Measurements from ENCODE around the gene OR1C1.
"Not testable (repeated sequence)": the region's sequence is repeated elsewhere in the genome, so short reads cannot be mapped to it uniquely, and the experiment has no call there.

Gene OR1C1, protein sequence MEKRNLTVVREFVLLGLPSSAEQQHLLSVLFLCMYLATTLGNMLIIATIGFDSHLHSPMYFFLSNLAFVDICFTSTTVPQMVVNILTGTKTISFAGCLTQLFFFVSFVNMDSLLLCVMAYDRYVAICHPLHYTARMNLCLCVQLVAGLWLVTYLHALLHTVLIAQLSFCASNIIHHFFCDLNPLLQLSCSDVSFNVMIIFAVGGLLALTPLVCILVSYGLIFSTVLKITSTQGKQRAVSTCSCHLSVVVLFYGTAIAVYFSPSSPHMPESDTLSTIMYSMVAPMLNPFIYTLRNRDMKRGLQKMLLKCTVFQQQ

DNA sequence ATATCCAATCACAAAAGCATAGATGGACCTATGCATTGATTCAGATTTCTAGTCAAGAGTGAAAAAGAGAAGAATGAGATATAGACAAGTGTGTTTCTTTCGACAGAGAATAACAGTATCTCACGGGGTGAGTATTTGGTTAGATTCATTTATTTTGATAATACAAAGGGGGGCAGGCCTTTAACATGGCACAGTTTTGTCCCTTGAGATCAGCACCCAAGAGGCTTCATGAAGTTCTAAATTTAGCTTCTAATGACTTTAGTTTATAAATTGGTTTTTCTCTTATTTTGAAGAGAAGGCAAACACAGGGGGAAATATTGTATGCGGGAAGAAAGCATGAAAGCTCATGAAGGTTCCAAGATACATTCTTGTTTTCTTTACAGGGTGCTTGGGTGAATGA lies at the start of gene OR1C1:
TSS of gene OR1C1 (minus strand) at position 101 of the 400 bp plus-strand sequence. CDS start 2,150 bp downstream, outside the sequence.
- no peak for DNase-seq

DNA sequence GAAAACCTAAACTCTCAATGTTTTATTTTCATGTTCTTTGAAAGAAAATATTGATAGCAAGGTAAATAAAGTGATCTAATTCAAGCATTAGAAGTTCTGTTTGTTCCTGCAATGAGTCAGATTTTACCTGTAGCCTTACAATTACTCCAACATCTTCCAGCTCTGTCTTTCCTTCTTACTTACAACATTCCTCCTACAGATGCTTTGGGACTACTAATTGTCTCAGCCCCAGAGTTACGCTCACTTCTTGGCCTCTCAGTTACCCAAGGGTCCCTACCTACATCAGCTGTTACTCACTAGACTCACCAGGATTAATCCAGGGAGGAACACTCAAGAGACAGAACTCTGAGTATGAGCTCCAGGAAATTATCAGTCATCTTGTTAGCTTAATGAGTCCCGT lies 37.2 kb upstream of the OR1C1 start:
- DNase-seq, result no peak

DNA sequence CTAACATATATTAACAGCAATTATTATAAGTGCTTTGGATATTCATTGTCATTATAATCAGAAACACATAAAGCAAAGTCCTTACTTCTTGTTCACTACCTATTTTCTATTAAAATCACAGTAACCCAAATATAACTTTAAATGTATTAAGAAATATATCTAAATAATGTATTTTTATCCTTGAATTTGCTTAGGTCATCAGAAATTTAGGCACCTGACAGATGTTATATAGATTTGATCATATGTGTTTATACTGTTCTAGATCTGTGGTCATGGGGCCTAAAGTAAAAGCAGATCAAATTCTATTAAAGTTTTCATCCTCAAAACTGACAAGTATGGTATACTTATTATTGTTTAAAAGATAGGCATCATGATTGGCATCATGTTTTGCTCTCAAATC lies 9.2 kb upstream of the OR1C1 start:
- DNase-seq, result no peak

DNA sequence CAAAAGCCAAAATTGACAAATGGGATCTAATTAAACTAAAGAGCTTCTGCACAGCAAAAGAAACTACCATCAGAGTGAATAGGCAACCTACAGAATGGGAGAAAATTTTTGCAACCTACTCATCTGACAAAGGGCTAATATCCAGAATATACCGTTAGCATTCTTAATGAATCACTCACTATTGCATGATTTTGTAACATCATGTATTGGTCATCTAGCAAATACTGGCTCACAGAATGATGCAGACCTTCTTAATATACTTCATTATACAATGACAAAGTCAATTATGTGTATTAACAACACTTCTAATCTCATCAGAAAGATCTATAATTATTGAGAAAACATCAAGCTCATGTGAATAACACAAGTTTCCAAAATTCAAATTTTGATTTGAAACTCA lies 6.0 kb downstream of the OR1C1 start:
- not testable (repeated sequence) for DNase-seq

DNA sequence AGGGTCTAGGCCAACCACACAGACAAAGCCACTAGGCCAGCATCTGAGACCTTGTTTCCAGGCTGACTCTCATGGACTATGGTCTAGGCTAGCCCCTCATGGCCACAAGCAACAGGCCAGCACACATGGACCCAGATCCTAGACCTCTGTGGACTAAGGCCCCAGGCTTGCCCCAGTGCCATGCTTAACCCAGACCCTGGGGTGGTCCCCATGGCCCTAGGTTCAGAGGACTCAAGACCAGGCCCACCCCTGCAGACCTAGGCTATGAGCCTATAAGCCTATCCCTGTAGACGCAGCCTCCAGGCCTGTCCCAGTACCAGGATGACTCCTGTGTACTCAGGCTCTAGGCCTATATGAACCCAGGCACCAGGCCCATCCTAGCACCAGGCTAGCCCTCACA lies 10.5 kb downstream of the OR1C1 start:
- no peak for DNase-seq

DNA sequence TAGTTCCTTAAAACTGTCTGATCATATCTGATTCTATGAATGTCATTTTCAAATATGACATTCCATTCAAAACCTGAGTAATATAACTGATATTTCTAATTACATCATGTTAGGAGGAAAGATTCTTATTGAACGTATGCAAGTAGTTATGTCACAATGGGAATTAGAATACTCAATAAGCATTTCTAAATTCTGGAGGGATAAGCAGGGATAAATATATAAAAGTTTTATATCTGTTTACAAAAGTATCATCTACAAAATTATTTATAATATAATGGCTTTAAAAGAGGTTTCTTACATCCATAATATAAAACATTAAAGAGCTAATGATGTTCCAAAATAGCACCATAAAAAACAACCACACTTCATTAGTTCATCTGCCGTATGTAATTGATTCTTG lies 12.3 kb downstream of the OR1C1 start, which contains the start of gene OR14A2:
TSS of gene OR14A2 (minus strand) at position 101 of the 400 bp plus-strand sequence.
- no peak for DNase-seq

DNA sequence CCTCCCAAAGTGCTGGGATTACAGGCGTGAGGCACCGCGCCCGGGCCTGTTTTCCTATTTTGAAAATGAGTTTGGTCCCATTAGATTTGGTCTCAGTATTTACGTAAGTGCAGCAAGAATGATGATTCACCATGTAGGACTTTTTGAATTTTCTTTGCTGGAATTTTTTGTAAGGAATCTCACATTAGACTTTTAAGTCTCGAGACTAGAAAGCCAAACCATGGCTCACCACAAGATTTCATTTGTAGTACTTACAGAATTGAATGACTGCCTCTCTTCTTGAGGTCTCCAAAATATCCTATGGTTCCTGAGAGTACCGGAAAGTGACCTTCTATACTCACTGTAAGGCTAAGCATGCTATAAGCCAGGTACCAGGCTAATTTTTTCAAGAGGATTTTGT lies 12.7 kb downstream of the OR1C1 start:
- no peak for DNase-seq

DNA sequence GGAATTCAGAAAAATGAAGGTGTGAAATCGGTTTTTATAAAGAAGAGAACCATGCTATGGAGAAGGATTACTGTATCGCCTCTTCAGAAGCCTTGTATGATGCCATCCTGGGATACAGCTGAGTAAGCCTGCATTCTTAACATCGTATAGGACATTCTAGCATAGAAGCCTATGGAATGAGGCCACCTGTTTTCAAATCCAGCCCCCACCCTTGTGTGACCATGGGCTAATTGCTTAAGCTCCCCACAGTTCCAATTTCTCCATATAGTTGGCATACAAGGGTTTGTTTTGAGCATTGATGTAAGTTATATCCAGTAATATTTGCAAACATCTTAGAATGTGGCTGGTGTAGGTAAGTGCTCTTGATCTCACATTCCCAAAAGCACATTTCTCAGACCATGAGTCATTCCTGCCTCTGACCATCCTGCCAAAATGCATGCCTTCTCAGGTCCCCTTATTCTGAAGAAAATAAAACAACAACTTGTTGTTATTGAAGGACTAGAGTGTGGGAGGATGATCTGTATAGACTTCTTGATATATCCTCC lies 13.9 kb downstream of the OR1C1 start:
- no peak for DNase-seq

DNA sequence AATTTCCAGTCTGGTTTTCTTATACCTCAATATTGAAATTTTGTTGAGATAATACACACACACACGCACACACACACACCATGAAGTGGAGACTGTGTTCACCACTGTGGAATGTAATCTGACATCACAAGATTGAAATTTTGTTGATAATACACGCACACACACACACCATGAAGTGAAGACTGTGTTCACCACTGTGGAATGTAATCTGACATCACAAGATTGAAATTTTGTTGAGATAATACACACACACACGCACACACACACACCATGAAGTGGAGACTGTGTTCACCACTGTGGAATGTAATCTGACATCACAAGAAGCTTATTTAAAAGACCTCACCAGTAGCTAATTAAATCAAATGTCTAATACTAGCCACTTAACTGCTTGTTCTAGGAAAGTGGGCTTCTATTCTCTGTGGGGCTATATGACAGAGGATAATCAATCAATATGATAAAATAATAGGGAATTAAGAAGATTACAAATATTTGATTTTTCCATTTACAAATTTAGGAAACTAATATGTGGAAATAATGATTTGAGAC lies 18.1 kb downstream of the OR1C1 start:
- DNase-seq, result not testable (repeated sequence)

DNA sequence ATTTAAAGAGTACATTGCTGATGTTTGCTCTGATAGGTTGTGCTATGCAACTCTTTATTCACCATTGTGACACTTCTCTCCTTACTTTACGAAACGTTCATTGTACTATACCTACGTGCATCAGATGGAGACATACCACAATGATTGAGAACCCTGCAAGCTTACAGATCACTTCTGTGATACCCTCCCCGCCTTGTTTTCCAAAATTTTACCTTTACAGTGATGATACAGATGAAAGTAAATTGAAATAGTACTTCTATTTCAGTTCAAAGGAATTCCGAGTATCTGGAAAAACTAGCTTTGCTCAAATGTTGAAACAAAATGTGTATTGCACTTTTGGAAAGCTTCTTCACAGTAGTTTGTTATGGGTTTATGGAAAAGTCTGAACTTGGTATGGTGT lies 18.6 kb downstream of the OR1C1 start:
- no peak for DNase-seq

DNA sequence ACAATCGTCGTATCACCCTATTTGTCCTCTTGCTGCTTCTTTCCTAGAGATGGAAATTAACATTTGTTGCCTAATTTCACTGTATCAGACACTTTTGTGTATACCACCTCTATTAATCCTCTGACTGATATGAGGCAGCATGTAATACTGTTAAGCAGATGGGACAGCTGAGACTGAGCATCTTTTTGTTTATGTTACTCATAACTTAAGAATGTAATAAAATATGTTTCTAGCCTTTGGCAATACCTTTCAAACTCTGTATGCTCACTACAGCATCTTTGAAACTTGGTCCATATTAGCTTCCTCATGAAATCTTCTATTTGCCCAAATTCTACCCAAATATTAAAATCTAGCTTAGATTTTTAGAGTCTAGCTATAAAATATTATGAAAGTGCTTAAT lies 19.6 kb downstream of the OR1C1 start:
- DNase-seq, result no peak

DNA sequence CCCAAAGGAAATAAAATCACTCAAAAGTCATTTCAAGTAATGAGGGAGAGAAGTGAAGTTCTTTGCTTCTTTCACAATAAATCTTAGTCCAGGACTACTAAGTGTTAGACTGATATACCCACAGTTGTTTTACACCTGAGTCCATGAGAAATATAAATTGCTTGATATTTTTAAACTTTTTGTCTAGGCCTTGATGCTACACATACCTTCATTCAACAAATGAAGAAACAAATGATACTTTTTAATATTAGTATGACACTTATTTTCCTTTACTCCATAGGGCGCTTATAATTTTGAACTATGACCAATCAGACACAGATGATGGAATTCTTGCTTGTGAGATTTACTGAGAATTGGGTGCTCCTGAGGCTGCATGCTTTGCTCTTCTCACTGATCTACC lies 22.0 kb downstream of the OR1C1 start, which contains the start of gene OR14K1:
TSS of gene OR14K1 (plus strand) at position 301 of the 400 bp plus-strand sequence. CDS start at position 301, 0 bp downstream.
- no peak for DNase-seq

DNA sequence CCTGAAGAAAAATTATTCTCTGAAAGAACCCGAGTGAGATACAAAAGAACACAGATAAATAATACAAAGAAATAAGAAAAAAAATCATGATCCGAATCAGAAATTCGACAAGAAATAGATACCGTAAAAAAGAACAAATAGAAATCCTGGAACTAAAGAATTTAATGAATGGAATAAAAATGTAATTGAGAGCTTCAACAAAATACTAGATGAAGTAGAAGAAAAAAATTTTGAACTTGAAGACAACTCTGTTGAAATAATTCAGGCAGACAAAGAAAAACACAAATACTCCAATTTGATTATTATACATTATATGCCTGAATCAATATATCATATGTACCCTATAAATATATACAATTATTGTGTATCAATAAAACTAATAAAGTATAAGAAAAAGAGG lies 39.1 kb downstream of the OR1C1 start:
- no peak for DNase-seq

DNA sequence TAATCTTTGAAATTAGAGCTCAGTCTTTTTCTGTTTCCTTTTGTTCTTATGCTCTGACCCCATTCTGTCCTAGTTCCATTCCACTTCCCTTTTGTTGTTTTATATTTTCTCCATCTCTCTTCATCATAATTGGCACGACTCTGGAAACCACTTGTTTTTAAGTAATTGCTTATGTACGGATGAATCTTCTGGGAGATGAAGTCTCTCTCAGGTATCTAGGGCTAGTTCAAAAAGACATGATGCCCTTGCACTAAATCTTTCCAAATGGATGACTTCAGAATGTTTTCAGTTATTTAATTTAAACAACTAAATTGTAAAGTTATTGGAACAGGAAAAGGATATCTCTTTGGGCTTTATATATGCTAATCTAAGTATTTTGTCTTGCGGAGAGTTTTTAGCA lies 43.8 kb downstream of the OR1C1 start, which contains the start of gene OR6F1:
TSS of gene OR6F1 (minus strand) at position 101 of the 400 bp plus-strand sequence. CDS start 3,891 bp downstream, outside the sequence.
- no peak for DNase-seq

DNA sequence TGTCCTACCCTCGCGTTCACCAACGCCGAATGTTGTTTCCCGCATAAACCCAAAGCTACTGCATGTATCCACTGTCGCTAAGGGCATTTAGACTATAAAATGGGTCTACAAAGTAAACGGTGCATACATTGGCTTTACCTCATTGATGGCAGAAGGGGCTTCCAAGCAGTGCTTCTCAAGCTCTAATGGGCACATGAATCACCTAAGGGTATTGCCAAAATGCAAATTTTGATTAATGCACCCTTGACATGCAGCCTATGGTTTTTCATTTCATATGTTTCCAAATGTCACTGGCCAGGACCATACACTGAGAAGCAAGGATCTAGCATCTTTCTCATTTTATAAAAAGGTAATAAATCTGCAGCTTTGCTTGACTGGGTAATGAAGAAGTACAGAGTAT lies 46.6 kb downstream of the OR1C1 start:
- DNase-seq, result no peak

DNA sequence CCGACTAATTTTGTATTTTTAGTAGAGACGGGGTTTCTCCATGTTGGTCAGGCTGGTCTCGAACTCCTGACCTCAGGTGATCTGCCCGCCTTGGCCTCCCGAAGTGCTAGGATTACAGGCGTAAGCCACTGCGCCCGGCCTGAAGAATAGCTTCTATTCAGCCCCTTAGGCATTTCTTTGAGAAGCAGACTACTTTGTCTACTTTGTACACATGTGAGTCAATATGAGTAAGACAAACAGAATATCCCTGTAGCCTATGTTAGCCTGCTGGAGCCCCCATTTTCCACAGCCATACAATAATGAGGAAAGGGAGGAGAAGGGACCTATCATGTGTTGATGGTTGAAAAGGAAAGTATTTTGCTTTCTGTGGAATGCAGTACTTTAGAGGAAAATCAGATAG lies 49.7 kb downstream of the OR1C1 start:
- not testable (repeated sequence) for DNase-seq
